HepG2 (cell line): ENCODE results near the gene GNG10. TPM values are rescaled to one million over a fixed set of nuclear protein-coding genes. Genes with fewer than 3 reads are reported as not detected.

ENCODE experiments used
- AKAP8 ChIP-seq: sonication (generic); formaldehyde crosslinking; IDR thresholded peaks from 2 replicates; pipeline ENCODE4 v1.5.1; 2020; ENCODE audit warnings: mild to moderate bottlenecking, missing genetic modification reagents
- CTCF ChIP-seq: sonication (generic); formaldehyde crosslinking; IDR thresholded peaks from 2 replicates; pipeline ENCODE4 v1.5.0; 2020; ENCODE audit warnings: mild to moderate bottlenecking, missing genetic modification reagents, moderate library complexity
- SNAI1 ChIP-seq: sonication (generic); formaldehyde crosslinking; IDR thresholded peaks from 2 replicates; pipeline ENCODE4 v1.5.0; 2020; ENCODE audit warnings: mild to moderate bottlenecking, missing genetic modification reagents, borderline replicate concordance
- TEAD3 ChIP-seq: optimal IDR thresholded peaks from 2 replicates; pipeline ENCODE3; 2016; ENCODE audit warnings: borderline replicate concordance
- XRCC5 ChIP-seq: fragments of 200-400 bp; formaldehyde crosslinking; optimal IDR thresholded peaks from 2 replicates; pipeline ENCODE3; 2017; ENCODE audit warnings: mild to moderate bottlenecking, low read length
- ZBTB21 ChIP-seq: sonication (generic); formaldehyde crosslinking; IDR thresholded peaks from 2 replicates; pipeline ENCODE4 v1.4.0; 2020; ENCODE audit warnings: missing genetic modification reagents
- ZNF687 ChIP-seq: sonication (generic); formaldehyde crosslinking; IDR thresholded peaks from 2 replicates; pipeline ENCODE4 v1.5.1; 2020; ENCODE audit warnings: mild to moderate bottlenecking, missing genetic modification reagents, moderate library complexity
- polyA plus RNA-seq, 8 experiments: library from polyadenylated mRNA; depleted of rRNA in 3 of 8; stranded (reverse) in 7 of 8; unstranded in 1 of 8; fragments of >200 nt; fragmentation: Illumina TruSeq in 4 of 8; extraction: Trizol in 4 of 8; gene quantifications; 2 replicates each; pipeline versions ENCODE4 v1.2.1 to v1.2.3, GENCODE V29; 2011 to 2016; ENCODE audit warnings: low read depth in 4 of 8, missing spikeins in 1 of 8, mixed read lengths in 1 of 8; ENCODE audit not compliant: insufficient read depth in 1 of 8
- total RNA-seq, 5 experiments: library from RNA; depleted of rRNA; stranded (reverse); fragments of >200 nt; fragmentation: Illumina TruSeq; extraction: Trizol; gene quantifications; 2 replicates each; pipeline ENCODE4 v1.2.3, GENCODE V29; 2016; ENCODE audit warnings: low read depth in 1 of 5
- TF ChIP-seq, protein P1 (sequence below): sonication (generic); formaldehyde crosslinking; IDR thresholded peaks from 2 replicates; pipeline ENCODE4 v1.4.0; 2020; ENCODE audit warnings: mild to moderate bottlenecking, low read depth, missing genetic modification reagents

Gene GNG10
- total and polyA plus RNA-seq, 2 of the 13 experiments (the other 11 are each of a cell fraction or from before 2014, with no cell fraction given), result 29.8 to 32.4 TPM

- TF ChIP-seq CTCF (no peak), AKAP8 (CRISPR knock-in tag) (no peak), SNAI1 (CRISPR knock-in tag) (no peak), XRCC5 (no peak), ZNF687 (CRISPR knock-in tag) (no peak), TEAD3 (no peak), ZBTB21 (CRISPR knock-in tag) (no peak)
- TF ChIP-seq, protein P1, sequence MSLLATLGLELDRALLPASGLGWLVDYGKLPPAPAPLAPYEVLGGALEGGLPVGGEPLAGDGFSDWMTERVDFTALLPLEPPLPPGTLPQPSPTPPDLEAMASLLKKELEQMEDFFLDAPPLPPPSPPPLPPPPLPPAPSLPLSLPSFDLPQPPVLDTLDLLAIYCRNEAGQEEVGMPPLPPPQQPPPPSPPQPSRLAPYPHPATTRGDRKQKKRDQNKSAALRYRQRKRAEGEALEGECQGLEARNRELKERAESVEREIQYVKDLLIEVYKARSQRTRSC (CRISPR knock-in tag), result no peak
These were observed 33.0 kb upstream of the GNG10 start (continued) for GRCh38 chr9:111628411-111628810.
